Uterus (tissue), 4 donors: ENCODE results near the gene BET1L. TPM values are rescaled to one million over a fixed set of nuclear protein-coding genes. Genes with fewer than 3 reads are reported as not detected.

ENCODE experiments used
- DNase-seq, 2 donors: peaks; one replicate each; pipeline ENCODE4 v3.0.0-alpha.2; 2019 to 2020
- H3K27ac ChIP-seq, 2 donors: fragments of 200-600 bp; sonication (generic); 1 replicate in 1 of 2; 2 replicates in 1 of 2; pipeline ENCODE4 v1.5.1; 2016 to 2018
- H3K27me3 ChIP-seq, 2 donors: fragments of 200-600 bp; sonication (generic); one replicate each; pipeline ENCODE4 v1.5.1; 2018 to 2019; ENCODE audit warnings: control low read depth in 1 of 2
- H3K36me3 ChIP-seq, 2 donors: fragments of 200-600 bp; sonication (generic); one replicate each; pipeline ENCODE4 v1.5.1; 2019; ENCODE audit warnings: control low read depth in 1 of 2
- H3K4me1 ChIP-seq, 2 donors: fragments of 200-600 bp; sonication (generic); one replicate each; pipeline ENCODE4 v1.5.1; 2018 to 2019; ENCODE audit warnings: control low read depth in 1 of 2
- H3K4me3 ChIP-seq, 2 donors: fragments of 200-600 bp; sonication (generic); 1 replicate in 1 of 2; 2 replicates in 1 of 2; pipeline ENCODE4 v1.5.1; 2018 to 2019; ENCODE audit warnings: mild to moderate bottlenecking in 1 of 2
- H3K9me3 ChIP-seq, 2 donors: fragments of 200-600 bp; sonication (generic); one replicate each; pipeline ENCODE4 v1.5.1; 2019; ENCODE audit warnings: control low read depth in 1 of 2
- CTCF ChIP-seq, 4 experiments: fragments of 200-600 bp in 2 of 4; fragments of 450-650 bp in 2 of 4; sonication (generic) in 2 of 4; IDR thresholded peaks; one replicate each; pipeline ENCODE4 v1.5.1; 2016 to 2019; ENCODE audit warnings: antibody characterized with exemption in 4 of 4, mild to moderate bottlenecking in 2 of 4, moderate library complexity in 1 of 4
- POLR2A ChIP-seq, 2 donors: fragments of 450-650 bp; IDR thresholded peaks; one replicate each; pipeline ENCODE4 v1.6.1; 2016; ENCODE audit warnings: antibody characterized with exemption in 2 of 2, mild to moderate bottlenecking in 1 of 2, moderate library complexity in 1 of 2
- intact Hi-C: fragments of 100-400 bp; cut with DNase I; formaldehyde crosslinking; loops from one replicate; pipeline ENCODE4 v1.15.1; 2023; ENCODE audit warnings: low total_unique reads
- total RNA-seq, 4 donors: library from RNA; depleted of rRNA in 3 of 4; stranded (reverse); fragments of >200 nt in 3 of 4; gene quantifications; one replicate each; pipeline versions ENCODE4 v1.1.0 to v1.2.4, GENCODE V29; 2014 to 2023
- donor health status: DM: yes; HTN: yes; CAD: no.

The BET1L gene
- total RNA-seq, 4 donors from 2014 or later = 8.7 to 57.8 (median 15.0) TPM

GRCh38 chr11:210122-210802, 3.1 kb upstream of the BET1L start:
- peak overlapping the region; percentile 29 to 34 for H3K27ac ChIP-seq
- no peaks in the 10 kb centered on the region for H3K27me3 ChIP-seq
- intact Hi-C loops = no loop called here
- H3K4me3 ChIP-seq = peak overlapping the region in 1 of 2 donors; percentile 92
- peak in 1 of 2 donors; percentile 13 for DNase-seq
- H3K36me3 ChIP-seq = no peaks in the 10 kb centered on the region
- no peaks in the 10 kb centered on the region for H3K9me3 ChIP-seq
- peaks cover 13 to 28% of the 10 kb centered on the region in 2 donors for H3K4me1 ChIP-seq
- no peak for TF ChIP-seq POLR2A (IDR thresholded peaks at IDR 0.05)
- TF ChIP-seq CTCF (IDR thresholded peaks at IDR 0.05) = no peak

- intact Hi-C loops = loop anchor here (10.0 kb wide), 1 partner anchor 165 kb away; no protein-coding TSS in a partner anchor
- Histone ChIP-seq H3K27ac (peak overlapping the region; percentile 89 to 94), H3K9me3 (no peaks in the 10 kb centered on the region), H3K36me3 (no peaks in the 10 kb centered on the region), H3K4me1 (peaks cover 13 to 28% of the 10 kb centered on the region in 2 donors), H3K27me3 (no peaks in the 10 kb centered on the region), H3K4me3 (peak overlapping the region; percentile 91 to 92)
- TF ChIP-seq CTCF (IDR thresholded peaks at IDR 0.05) (no peak), POLR2A (IDR thresholded peaks at IDR 0.05) (no peak)
- DNase-seq = peak in 1 of 2 donors; percentile 20
Observed at GRCh38 chr11:209275-210121, 2.3 kb upstream of the BET1L start.

- H3K36me3 ChIP-seq = no peaks in the 10 kb centered on the region
- intact Hi-C loops = loop anchor here (10.0 kb wide), 1 partner anchor 166 kb away; no protein-coding TSS in a partner anchor
Observed at GRCh38 chr11:208917-209260, 1.7 kb upstream of the BET1L start.

GRCh38 chr11:208181-208916, 1.1 kb upstream of the BET1L start:
- TF ChIP-seq CTCF (IDR thresholded peaks at IDR 0.05) (peak in 2 of 4 experiments; percentile 26 to 31), POLR2A (IDR thresholded peaks at IDR 0.05) (peak; percentile 86)
- Histone ChIP-seq H3K4me3 (peak overlapping the region; percentile 91 to 92), H3K27ac (peak overlapping the region; percentile 89 to 94), H3K9me3 (no peaks in the 10 kb centered on the region), H3K4me1 (peaks cover 13 to 28% of the 10 kb centered on the region in 2 donors), H3K36me3 (no peaks in the 10 kb centered on the region), H3K27me3 (no peaks in the 10 kb centered on the region)
- intact Hi-C loops = loop anchor here (10.0 kb wide), 1 partner anchor 166 kb away; no protein-coding TSS in a partner anchor
- DNase-seq = peak; percentile 68 to 76

More at GRCh38 chr11:208917-209260, 1.7 kb upstream of the BET1L start:
- Histone ChIP-seq H3K27ac (peak overlapping the region; percentile 89 to 94), H3K27me3 (no peaks in the 10 kb centered on the region), H3K4me1 (peaks cover 13 to 28% of the 10 kb centered on the region in 2 donors), H3K9me3 (no peaks in the 10 kb centered on the region), H3K4me3 (peak overlapping the region; percentile 91 to 92)
- peak in 1 of 2 donors; percentile 41 for DNase-seq
- TF ChIP-seq CTCF (IDR thresholded peaks at IDR 0.05) (no peak), POLR2A (IDR thresholded peaks at IDR 0.05) (no peak)
